ENCODE data around the gene LRRC4C.

DNA sequence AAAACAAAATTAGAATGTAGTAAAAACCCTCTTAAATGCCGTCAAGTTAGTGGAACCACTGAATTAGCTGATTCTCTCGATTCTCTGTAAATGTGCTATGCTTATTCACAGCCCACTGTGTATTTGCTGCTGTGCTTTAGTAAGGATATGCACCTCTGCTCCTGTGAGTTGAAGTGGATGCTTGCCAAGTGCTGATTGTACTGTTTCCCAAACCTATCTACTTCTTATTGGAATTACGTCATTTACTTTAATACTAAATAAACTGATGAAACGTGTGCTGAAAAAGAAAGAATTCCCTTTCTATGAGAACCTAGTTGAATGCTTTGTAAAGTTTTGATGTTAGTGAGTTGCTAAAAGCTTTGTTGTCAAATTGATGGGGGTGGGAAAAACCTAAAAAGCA, 158.4 kb downstream of the LRRC4C start:
- no peak for TF ChIP-seq YY1 (IDR thresholded peaks at IDR 0.05; ENCODE audit: low read depth)
- TF ChIP-seq, protein P1, sequence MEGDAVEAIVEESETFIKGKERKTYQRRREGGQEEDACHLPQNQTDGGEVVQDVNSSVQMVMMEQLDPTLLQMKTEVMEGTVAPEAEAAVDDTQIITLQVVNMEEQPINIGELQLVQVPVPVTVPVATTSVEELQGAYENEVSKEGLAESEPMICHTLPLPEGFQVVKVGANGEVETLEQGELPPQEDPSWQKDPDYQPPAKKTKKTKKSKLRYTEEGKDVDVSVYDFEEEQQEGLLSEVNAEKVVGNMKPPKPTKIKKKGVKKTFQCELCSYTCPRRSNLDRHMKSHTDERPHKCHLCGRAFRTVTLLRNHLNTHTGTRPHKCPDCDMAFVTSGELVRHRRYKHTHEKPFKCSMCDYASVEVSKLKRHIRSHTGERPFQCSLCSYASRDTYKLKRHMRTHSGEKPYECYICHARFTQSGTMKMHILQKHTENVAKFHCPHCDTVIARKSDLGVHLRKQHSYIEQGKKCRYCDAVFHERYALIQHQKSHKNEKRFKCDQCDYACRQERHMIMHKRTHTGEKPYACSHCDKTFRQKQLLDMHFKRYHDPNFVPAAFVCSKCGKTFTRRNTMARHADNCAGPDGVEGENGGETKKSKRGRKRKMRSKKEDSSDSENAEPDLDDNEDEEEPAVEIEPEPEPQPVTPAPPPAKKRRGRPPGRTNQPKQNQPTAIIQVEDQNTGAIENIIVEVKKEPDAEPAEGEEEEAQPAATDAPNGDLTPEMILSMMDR (IDR thresholded peaks at IDR 0.05), result no peak
- no peak for TF ChIP-seq SIN3A (IDR thresholded peaks at IDR 0.05; ENCODE audit: borderline replicate concordance, low read depth, low read length)
- TF ChIP-seq CHD2 (IDR thresholded peaks at IDR 0.05; ENCODE audit: low read length, partially characterized antibody), result no peak
- no peak for TF ChIP-seq TAF1 (IDR thresholded peaks at IDR 0.05; ENCODE audit: borderline replicate concordance, low read depth, low read length)
- TF ChIP-seq, protein P2, sequence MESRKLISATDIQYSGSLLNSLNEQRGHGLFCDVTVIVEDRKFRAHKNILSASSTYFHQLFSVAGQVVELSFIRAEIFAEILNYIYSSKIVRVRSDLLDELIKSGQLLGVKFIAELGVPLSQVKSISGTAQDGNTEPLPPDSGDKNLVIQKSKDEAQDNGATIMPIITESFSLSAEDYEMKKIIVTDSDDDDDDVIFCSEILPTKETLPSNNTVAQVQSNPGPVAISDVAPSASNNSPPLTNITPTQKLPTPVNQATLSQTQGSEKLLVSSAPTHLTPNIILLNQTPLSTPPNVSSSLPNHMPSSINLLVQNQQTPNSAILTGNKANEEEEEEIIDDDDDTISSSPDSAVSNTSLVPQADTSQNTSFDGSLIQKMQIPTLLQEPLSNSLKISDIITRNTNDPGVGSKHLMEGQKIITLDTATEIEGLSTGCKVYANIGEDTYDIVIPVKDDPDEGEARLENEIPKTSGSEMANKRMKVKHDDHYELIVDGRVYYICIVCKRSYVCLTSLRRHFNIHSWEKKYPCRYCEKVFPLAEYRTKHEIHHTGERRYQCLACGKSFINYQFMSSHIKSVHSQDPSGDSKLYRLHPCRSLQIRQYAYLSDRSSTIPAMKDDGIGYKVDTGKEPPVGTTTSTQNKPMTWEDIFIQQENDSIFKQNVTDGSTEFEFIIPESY (IDR thresholded peaks at IDR 0.05; ENCODE audit: borderline replicate concordance, low read depth), result no peak
- TF ChIP-seq GATA2 (CRISPR knock-in tag; IDR thresholded peaks at IDR 0.05), result no peak
- TF ChIP-seq EZH2phosphoT487 (IDR thresholded peaks at IDR 0.05; ENCODE audit: borderline replicate concordance, low read depth), result no peak
- no peak for TF ChIP-seq EP300 (IDR thresholded peaks at IDR 0.05; ENCODE audit: borderline replicate concordance in 1 of 2, low read depth in 1 of 2, low read length in 1 of 2)

Measured in SK-N-SH (cell line).